ENCODE data around the gene TIAM1.

DNA sequence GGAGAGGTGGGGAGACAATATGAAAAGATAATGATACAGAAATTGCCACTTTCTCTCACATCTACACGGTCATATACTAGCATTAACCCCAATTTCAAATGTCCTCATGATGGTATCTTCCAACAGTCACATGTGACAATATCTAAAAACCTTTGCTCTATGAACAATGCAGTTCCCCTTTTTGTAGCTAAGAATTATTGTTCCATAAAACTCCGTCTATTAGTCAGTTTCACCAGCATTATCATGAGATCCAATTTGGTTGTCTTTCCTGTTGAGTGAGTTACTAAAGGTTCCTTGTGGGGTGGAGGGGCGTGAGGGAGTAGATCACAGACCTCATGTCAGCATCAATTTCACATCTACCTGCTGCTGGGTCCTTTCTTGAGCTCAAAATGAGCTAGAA, 1.7 kb downstream of the TIAM1 start:
- TF ChIP-seq, protein P1, sequence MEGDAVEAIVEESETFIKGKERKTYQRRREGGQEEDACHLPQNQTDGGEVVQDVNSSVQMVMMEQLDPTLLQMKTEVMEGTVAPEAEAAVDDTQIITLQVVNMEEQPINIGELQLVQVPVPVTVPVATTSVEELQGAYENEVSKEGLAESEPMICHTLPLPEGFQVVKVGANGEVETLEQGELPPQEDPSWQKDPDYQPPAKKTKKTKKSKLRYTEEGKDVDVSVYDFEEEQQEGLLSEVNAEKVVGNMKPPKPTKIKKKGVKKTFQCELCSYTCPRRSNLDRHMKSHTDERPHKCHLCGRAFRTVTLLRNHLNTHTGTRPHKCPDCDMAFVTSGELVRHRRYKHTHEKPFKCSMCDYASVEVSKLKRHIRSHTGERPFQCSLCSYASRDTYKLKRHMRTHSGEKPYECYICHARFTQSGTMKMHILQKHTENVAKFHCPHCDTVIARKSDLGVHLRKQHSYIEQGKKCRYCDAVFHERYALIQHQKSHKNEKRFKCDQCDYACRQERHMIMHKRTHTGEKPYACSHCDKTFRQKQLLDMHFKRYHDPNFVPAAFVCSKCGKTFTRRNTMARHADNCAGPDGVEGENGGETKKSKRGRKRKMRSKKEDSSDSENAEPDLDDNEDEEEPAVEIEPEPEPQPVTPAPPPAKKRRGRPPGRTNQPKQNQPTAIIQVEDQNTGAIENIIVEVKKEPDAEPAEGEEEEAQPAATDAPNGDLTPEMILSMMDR (conservative IDR thresholded peaks at IDR 0.05 in 1 of 2, IDR thresholded peaks at IDR 0.05 in 1 of 2; ENCODE audit: extremely low read depth in 1 of 2, insufficient read depth in 1 of 2, low read depth in 1 of 2, low read length in 2 of 2): no peak
- no peak for TF ChIP-seq EZH2 (IDR thresholded peaks at IDR 0.05; ENCODE audit: borderline replicate concordance, low read length)

Data from mammary epithelial cell (primary cell).